GM23338 (cell line): ENCODE data around the gene ADGRV1. TPM values are rescaled to one million over a fixed set of nuclear protein-coding genes. Genes with fewer than 3 reads are reported as not detected.
A peak's percentile ranks its signal among the peaks of the same experiment; 100 is the strongest.

Source experiments
- ATAC-seq: fragments of 200-7000 bp; cut with Tn5 transposase; 3 replicates; pipeline ENCODE4 v1.9.1; 2020
- DNase-seq: peaks from one replicate; pipeline ENCODE4 v3.0.0-alpha.2; 2015; ENCODE audit warnings: low spot score
- H2AFZ ChIP-seq: fragments of 200-600 bp; sonication (generic); 2 replicates; pipeline ENCODE4 v1.8.0; 2016; ENCODE audit warnings: antibody characterized with exemption, mild to moderate bottlenecking, moderate library complexity
- H3F3A ChIP-seq: fragments of 200-600 bp; sonication (generic); replicated peaks from 2 replicates; pipeline ENCODE4 v1.8.0; 2017; ENCODE audit warnings: antibody characterized with exemption, mixed run types, low read depth
- H3K27ac ChIP-seq: fragments of 200-600 bp; sonication (generic); 2 replicates; pipeline ENCODE4 v1.6.1; 2016; ENCODE audit warnings: low read depth
- H3K27me3 ChIP-seq: fragments of 200-600 bp; sonication (generic); 2 replicates; pipeline ENCODE4 v1.8.0; 2016; ENCODE audit warnings: mild to moderate bottlenecking, mixed run types, moderate library complexity; ENCODE audit not compliant: insufficient read depth
- H3K36me3 ChIP-seq: fragments of 200-600 bp; sonication (generic); 2 replicates; pipeline ENCODE4 v1.8.0; 2016; ENCODE audit warnings: mild to moderate bottlenecking; ENCODE audit not compliant: insufficient read depth
- H3K4me1 ChIP-seq: fragments of 200-600 bp; sonication (generic); 2 replicates; pipeline ENCODE4 v1.8.0; 2016; ENCODE audit warnings: mild to moderate bottlenecking, moderate library complexity; ENCODE audit not compliant: insufficient read depth
- H3K4me2 ChIP-seq: fragments of 200-600 bp; sonication (generic); 2 replicates; pipeline ENCODE4 v1.7.1; 2017; ENCODE audit warnings: mixed run types
- H3K4me3 ChIP-seq: fragments of 200-600 bp; sonication (generic); 2 replicates; pipeline ENCODE4 v1.6.1; 2016; ENCODE audit warnings: mixed run types
- H3K79me2 ChIP-seq: fragments of 200-600 bp; sonication (generic); replicated peaks from 2 replicates; pipeline ENCODE4 v1.8.0; 2017; ENCODE audit warnings: mild to moderate bottlenecking; ENCODE audit not compliant: insufficient read depth
- H3K9me2 ChIP-seq: fragments of 200-600 bp; sonication (generic); 2 replicates; pipeline ENCODE4 v1.8.0; 2017; ENCODE audit not compliant: insufficient read depth
- H4K20me1 ChIP-seq: fragments of 200-600 bp; sonication (generic); replicated peaks from 2 replicates; pipeline ENCODE4 v1.8.0; 2017; ENCODE audit warnings: mild to moderate bottlenecking; ENCODE audit not compliant: insufficient read depth
- H3K27ac Mint-ChIP-seq: 2 replicates; pipeline ENCODE4 v1.8.0; 2020; ENCODE audit warnings: inconsistent platforms, mild to moderate bottlenecking, moderate library complexity, mixed read lengths
- H3K27me3 Mint-ChIP-seq: 3 replicates; pipeline ENCODE4 v1.8.0; 2022; ENCODE audit warnings: low read depth, mild to moderate bottlenecking, moderate library complexity, mixed read lengths, inconsistent platforms; ENCODE audit not compliant: insufficient read depth, poor library complexity
- H3K36me3 Mint-ChIP-seq: 3 replicates; pipeline ENCODE4 v1.8.0; 2021; ENCODE audit warnings: low read depth, mild to moderate bottlenecking, inconsistent platforms, moderate library complexity, mixed read lengths
- H3K4me1 Mint-ChIP-seq: 3 replicates; pipeline ENCODE4 v1.8.0; 2020; ENCODE audit warnings: mild to moderate bottlenecking, inconsistent platforms, mixed read lengths
- H3K4me3 Mint-ChIP-seq: 3 replicates; pipeline ENCODE4 v1.8.0; 2021; ENCODE audit warnings: moderate library complexity, mild to moderate bottlenecking, inconsistent platforms, mixed read lengths
- H3K9me3 Mint-ChIP-seq: 3 replicates; pipeline ENCODE4 v1.8.0; 2020; ENCODE audit warnings: moderate library complexity, mild to moderate bottlenecking, inconsistent platforms, mixed read lengths
- CREB1 ChIP-seq: fragments of 250-450 bp; sonication (Bioruptor Pico); IDR thresholded peaks from 2 replicates; pipeline ENCODE4 v1.5.0; 2020; ENCODE audit warnings: low read depth, mild to moderate bottlenecking, moderate library complexity
- CTCF ChIP-seq, 2 experiments: fragments of 200-600 bp in 1 of 2; sonication (generic) in 1 of 2; conservative IDR thresholded peaks; 2 replicates each; pipeline versions ENCODE4 v1.5.1 to v1.6.1; 2016 to 2017; ENCODE audit warnings: antibody characterized with exemption in 2 of 2, low read depth in 2 of 2, mild to moderate bottlenecking in 2 of 2, moderate library complexity in 1 of 2
- ETS1 ChIP-seq: IDR thresholded peaks from 2 replicates; pipeline ENCODE4 v1.6.1; 2016; ENCODE audit warnings: antibody characterized with exemption
- EZH2 ChIP-seq: fragments of 200-600 bp; sonication (generic); IDR thresholded peaks from one replicate; pipeline ENCODE4 v1.8.0; 2017; ENCODE audit warnings: antibody characterized with exemption, mild to moderate bottlenecking, low read depth; ENCODE audit not compliant: unreplicated experiment
- EZH2phosphoT487 ChIP-seq: fragments of 200-600 bp; sonication (generic); IDR thresholded peaks from one replicate; pipeline ENCODE4 v1.8.1; 2018; ENCODE audit warnings: antibody characterized with exemption; ENCODE audit not compliant: unreplicated experiment
- NANOG ChIP-seq: IDR thresholded peaks from 2 replicates; pipeline ENCODE4 v1.6.1; 2016; ENCODE audit warnings: antibody characterized with exemption, borderline replicate concordance
- POLR2AphosphoS5 ChIP-seq: IDR thresholded peaks from 2 replicates; pipeline ENCODE4 v1.6.1; 2016; ENCODE audit warnings: antibody characterized with exemption, low read depth
- REST ChIP-seq: IDR thresholded peaks from one replicate; pipeline ENCODE4 v1.6.1; 2018; ENCODE audit warnings: antibody characterized with exemption; ENCODE audit not compliant: unreplicated experiment
- STAT1 ChIP-seq: IDR thresholded peaks from one replicate; pipeline ENCODE4 v1.6.1; 2016; ENCODE audit warnings: antibody characterized with exemption; ENCODE audit not compliant: unreplicated experiment
- ZNF114 ChIP-seq: fragments of 250-450 bp; sonication (Bioruptor Pico); IDR thresholded peaks from 2 replicates; pipeline ENCODE4 v1.5.0; 2020; ENCODE audit warnings: mild to moderate bottlenecking, moderate library complexity
- ZNF331 ChIP-seq: fragments of 250-450 bp; sonication (Bioruptor Pico); IDR thresholded peaks from 2 replicates; pipeline ENCODE4 v1.5.0; 2020; ENCODE audit warnings: low read depth, mild to moderate bottlenecking, moderate library complexity
- polyA plus RNA-seq: library from polyadenylated mRNA; unstranded; fragments of >200 nt; fragmentation: Nextera tagmentation; extraction: Ambion mirVana; gene quantifications from 2 replicates; pipeline ENCODE4 v1.2.1, GENCODE V29; 2016
- total RNA-seq: library from RNA; depleted of rRNA; stranded (reverse); fragments of >200 nt; shearing (Covaris generic); gene quantifications from 2 replicates; pipeline ENCODE4 v1.2.3, GENCODE V29; 2014

The ADGRV1 gene
- total and polyA plus RNA-seq, 2 experiments from 2014 or later = 46.1 to 149 TPM

GRCh38 chr5:91016954-91017700, 458.5 kb downstream of the ADGRV1 start:
- Histone ChIP-seq H3F3A (no peaks in the 10 kb centered on the region), H2AFZ (no peak overlapping the region), H3K4me3 (no peak overlapping the region), H3K4me1 (peaks cover 4% of the 10 kb centered on the region; the same call in 1 of the 2 replicates), H3K4me2 (no peak overlapping the region), H3K9me2 (peaks cover 7% of the 10 kb centered on the region; the same call in 1 of the 2 replicates), H4K20me1 (no peaks in the 10 kb centered on the region; the same call in 1 of the 2 replicates), H3K27me3 (no peaks in the 10 kb centered on the region), H3K79me2 (peaks cover 9% of the 10 kb centered on the region), H3K36me3 (no peaks in the 10 kb centered on the region), H3K27ac (no peak overlapping the region)
- Mint-ChIP-seq H3K9me3 (peaks cover 5% of the 10 kb centered on the region; the same call in 1 of the 3 replicates), H3K4me3 (no peak overlapping the region), H3K4me1 (peaks cover 17% of the 10 kb centered on the region), H3K27me3 (no peaks in the 10 kb centered on the region), H3K27ac (peak overlapping the region; percentile 5; the same call in 1 of the 2 replicates), H3K36me3 (peaks cover 19% of the 10 kb centered on the region; the same call in 2 of the 3 replicates)
- ATAC-seq (no peak), DNase-seq (no peak)
- TF ChIP-seq NANOG = no peak
- TF ChIP-seq POLR2AphosphoS5 = no peak
- TF ChIP-seq REST = no peak
- no peak for TF ChIP-seq CREB1 (CRISPR knock-in tag)
- no peak for TF ChIP-seq CTCF (conservative IDR thresholded peaks at IDR 0.05; ENCODE audit: low read depth in 2 of 2)
- TF ChIP-seq EZH2phosphoT487 = no peak
- TF ChIP-seq EZH2 = no peak
- no peak for TF ChIP-seq ZNF114
- no peak for TF ChIP-seq STAT1

GRCh38 chr5:91018200-91018599, 459.6 kb downstream of the ADGRV1 start:
- H3K4me2 ChIP-seq = no peak overlapping the region
- peaks cover 15% of the 10 kb centered on the region; the same call in 2 of the 3 replicates for H3K36me3 Mint-ChIP-seq
- H3K4me3 Mint-ChIP-seq = no peak overlapping the region
- H3F3A ChIP-seq = no peaks in the 10 kb centered on the region
- no peak overlapping the region for H3K27ac Mint-ChIP-seq
- no peak overlapping the region for H3K4me3 ChIP-seq
- H3K36me3 ChIP-seq = no peaks in the 10 kb centered on the region
- no peak overlapping the region for H3K27ac ChIP-seq
- DNase-seq (no peak), ATAC-seq (no peak)
- H3K4me1 ChIP-seq = peaks cover 4% of the 10 kb centered on the region; the same call in 1 of the 2 replicates
- H3K4me1 Mint-ChIP-seq = peaks cover 17% of the 10 kb centered on the region
- no peaks in the 10 kb centered on the region for H3K27me3 Mint-ChIP-seq
- H3K79me2 ChIP-seq = peaks cover 9% of the 10 kb centered on the region
- H3K27me3 ChIP-seq = no peaks in the 10 kb centered on the region
- no peak overlapping the region for H2AFZ ChIP-seq
- peaks cover 5% of the 10 kb centered on the region; the same call in 1 of the 3 replicates for H3K9me3 Mint-ChIP-seq
- TF ChIP-seq CREB1 (CRISPR knock-in tag) (no peak), ZNF114 (no peak), ETS1 (no peak), ZNF331 (CRISPR knock-in tag) (no peak), STAT1 (no peak), EZH2phosphoT487 (no peak)
- peaks cover 7% of the 10 kb centered on the region; the same call in 1 of the 2 replicates for H3K9me2 ChIP-seq
- no peaks in the 10 kb centered on the region; the same call in 1 of the 2 replicates for H4K20me1 ChIP-seq
